HCT116 (cell line): ENCODE data around the gene TRERF1.

Experiments used
- ATF3 ChIP-seq: IDR thresholded peaks from 2 replicates; pipeline ENCODE4 v1.6.1; 2012
- CEBPB ChIP-seq: IDR thresholded peaks from 2 replicates; pipeline ENCODE4 v1.6.1; 2012; ENCODE audit warnings: low read depth
- EZH2 ChIP-seq: fragments of 200-600 bp; sonication (generic); IDR thresholded peaks from 2 replicates; pipeline ENCODE4 v1.6.1; 2017; ENCODE audit warnings: antibody characterized with exemption, mixed run types
- ZNF274 ChIP-seq: fragments of 200-500 bp; sonication (Bioruptor generic); IDR thresholded peaks from 2 replicates; pipeline ENCODE4 v1.6.1; 2014; ENCODE audit warnings: mild to moderate bottlenecking, low read depth, low read length, inconsistent platforms
- TF ChIP-seq, protein P1 (sequence below), 3 experiments: fragments of 200-600 bp in 1 of 3; sonication (generic) in 1 of 3; IDR thresholded peaks in 2 of 3; conservative IDR thresholded peaks in 1 of 3; 2 replicates each; pipeline ENCODE4 v1.5.1; 2012 to 2017; ENCODE audit warnings: low read depth in 2 of 3, low read length in 2 of 3, antibody characterized with exemption in 1 of 3, borderline replicate concordance in 1 of 3, control low read depth in 1 of 3, mild to moderate bottlenecking in 1 of 3, mixed read lengths in 1 of 3, mixed run types in 1 of 3, moderate library complexity in 1 of 3; ENCODE audit not compliant: insufficient read depth in 1 of 3
- TF ChIP-seq, protein P2 (sequence below): IDR thresholded peaks from 2 replicates; pipeline ENCODE4 v1.6.1; 2012; ENCODE audit warnings: low read depth

GRCh38 chr6:42436825-42437224, 14.9 kb downstream of the TRERF1 start:
- TF ChIP-seq, protein P1, sequence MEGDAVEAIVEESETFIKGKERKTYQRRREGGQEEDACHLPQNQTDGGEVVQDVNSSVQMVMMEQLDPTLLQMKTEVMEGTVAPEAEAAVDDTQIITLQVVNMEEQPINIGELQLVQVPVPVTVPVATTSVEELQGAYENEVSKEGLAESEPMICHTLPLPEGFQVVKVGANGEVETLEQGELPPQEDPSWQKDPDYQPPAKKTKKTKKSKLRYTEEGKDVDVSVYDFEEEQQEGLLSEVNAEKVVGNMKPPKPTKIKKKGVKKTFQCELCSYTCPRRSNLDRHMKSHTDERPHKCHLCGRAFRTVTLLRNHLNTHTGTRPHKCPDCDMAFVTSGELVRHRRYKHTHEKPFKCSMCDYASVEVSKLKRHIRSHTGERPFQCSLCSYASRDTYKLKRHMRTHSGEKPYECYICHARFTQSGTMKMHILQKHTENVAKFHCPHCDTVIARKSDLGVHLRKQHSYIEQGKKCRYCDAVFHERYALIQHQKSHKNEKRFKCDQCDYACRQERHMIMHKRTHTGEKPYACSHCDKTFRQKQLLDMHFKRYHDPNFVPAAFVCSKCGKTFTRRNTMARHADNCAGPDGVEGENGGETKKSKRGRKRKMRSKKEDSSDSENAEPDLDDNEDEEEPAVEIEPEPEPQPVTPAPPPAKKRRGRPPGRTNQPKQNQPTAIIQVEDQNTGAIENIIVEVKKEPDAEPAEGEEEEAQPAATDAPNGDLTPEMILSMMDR (IDR thresholded peaks at IDR 0.05 in 2 of 3, conservative IDR thresholded peaks at IDR 0.05 in 1 of 3; ENCODE audit: borderline replicate concordance in 1 of 3, insufficient read depth in 1 of 3, low read depth in 2 of 3, low read length in 2 of 3) = no peak
- TF ChIP-seq CEBPB = no peak
- TF ChIP-seq ZNF274 = no peak
- TF ChIP-seq EZH2 = no peak
- TF ChIP-seq ATF3 = no peak
- TF ChIP-seq, protein P2, sequence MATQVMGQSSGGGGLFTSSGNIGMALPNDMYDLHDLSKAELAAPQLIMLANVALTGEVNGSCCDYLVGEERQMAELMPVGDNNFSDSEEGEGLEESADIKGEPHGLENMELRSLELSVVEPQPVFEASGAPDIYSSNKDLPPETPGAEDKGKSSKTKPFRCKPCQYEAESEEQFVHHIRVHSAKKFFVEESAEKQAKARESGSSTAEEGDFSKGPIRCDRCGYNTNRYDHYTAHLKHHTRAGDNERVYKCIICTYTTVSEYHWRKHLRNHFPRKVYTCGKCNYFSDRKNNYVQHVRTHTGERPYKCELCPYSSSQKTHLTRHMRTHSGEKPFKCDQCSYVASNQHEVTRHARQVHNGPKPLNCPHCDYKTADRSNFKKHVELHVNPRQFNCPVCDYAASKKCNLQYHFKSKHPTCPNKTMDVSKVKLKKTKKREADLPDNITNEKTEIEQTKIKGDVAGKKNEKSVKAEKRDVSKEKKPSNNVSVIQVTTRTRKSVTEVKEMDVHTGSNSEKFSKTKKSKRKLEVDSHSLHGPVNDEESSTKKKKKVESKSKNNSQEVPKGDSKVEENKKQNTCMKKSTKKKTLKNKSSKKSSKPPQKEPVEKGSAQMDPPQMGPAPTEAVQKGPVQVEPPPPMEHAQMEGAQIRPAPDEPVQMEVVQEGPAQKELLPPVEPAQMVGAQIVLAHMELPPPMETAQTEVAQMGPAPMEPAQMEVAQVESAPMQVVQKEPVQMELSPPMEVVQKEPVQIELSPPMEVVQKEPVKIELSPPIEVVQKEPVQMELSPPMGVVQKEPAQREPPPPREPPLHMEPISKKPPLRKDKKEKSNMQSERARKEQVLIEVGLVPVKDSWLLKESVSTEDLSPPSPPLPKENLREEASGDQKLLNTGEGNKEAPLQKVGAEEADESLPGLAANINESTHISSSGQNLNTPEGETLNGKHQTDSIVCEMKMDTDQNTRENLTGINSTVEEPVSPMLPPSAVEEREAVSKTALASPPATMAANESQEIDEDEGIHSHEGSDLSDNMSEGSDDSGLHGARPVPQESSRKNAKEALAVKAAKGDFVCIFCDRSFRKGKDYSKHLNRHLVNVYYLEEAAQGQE = no peak
